Stimulated activated CD8-positive, alpha-beta memory T cell treated with anti-CD3 and anti-CD28 coated beads, Interleukin-4, amount 100 ng/mL, for 24 hours (primary cell): ENCODE measurements around the gene PPM1N.

Source experiments
- DNase-seq: peaks from one replicate; pipeline ENCODE4 v3.0.0-alpha.2; 2020; ENCODE audit warnings: low read depth

Gene PPM1N

DNA sequence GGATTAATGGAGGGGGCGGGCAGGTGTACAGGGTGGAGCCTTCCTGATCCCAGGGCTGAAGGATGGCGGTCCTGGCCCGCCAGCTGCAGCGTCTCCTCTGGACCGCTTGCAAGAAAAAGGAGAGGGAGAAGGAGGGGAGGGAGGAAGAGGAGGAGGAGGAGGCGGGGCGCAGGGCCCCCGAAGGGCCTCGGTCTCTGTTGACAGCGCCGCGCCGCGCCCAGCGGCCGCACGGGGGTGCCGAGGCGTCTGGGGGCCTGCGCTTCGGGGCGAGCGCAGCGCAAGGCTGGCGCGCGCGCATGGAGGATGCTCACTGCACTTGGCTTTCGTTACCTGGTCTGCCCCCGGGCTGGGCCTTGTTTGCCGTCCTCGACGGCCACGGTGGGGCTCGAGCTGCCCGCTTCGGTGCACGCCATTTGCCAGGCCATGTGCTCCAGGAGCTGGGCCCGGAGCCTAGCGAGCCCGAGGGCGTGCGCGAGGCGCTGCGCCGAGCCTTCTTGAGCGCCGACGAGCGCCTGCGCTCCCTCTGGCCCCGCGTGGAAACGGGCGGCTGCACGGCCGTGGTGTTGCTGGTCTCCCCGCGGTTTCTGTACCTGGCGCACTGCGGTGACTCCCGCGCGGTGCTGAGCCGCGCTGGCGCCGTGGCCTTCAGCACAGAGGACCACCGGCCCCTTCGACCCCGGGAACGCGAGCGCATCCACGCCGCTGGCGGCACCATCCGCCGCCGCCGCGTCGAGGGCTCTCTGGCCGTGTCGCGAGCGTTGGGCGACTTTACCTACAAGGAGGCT, at the start of gene PPM1N:
Gene PPM1N (plus strand): TSS at position 33 of the 785 bp plus-strand sequence. CDS start 30 bp downstream, at position 63.
- peak; percentile 48 for DNase-seq

DNA sequence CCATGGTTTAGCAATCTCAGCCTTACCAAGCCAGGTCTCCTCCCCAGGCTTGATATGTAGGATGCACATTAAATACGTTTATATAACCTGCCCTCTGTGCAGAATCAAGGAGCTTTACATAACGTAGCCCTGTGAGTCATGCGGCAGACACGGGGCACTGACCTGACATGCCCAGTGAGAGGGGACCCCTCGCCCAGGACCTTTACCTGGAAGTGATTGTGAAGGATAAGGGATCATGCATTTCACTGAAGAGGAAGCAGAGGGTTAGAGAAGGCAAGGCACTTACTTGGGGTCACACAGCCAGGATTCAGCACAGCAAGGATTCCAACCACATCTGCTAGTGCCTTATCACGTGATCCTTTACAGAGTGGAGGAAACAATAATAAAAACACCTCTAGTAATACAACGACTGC, 49.4 kb upstream of the PPM1N start:
- DNase-seq, result no peak

DNA sequence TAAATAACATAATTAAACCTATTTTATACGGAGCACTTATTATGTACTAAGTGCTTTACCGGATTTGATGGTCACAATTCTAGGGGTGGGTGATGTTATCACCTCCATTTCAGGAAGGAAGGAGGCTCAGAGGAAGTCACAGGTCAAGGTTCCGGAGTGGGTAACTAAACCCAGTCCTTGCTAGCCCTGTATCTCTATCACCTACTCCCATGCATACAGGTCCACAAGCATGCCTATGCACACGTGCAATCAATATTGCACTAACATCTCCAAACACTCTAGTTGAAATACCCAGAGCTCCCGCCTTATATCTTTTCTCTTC, 48.3 kb upstream of the PPM1N start:
- DNase-seq, result no peak

DNA sequence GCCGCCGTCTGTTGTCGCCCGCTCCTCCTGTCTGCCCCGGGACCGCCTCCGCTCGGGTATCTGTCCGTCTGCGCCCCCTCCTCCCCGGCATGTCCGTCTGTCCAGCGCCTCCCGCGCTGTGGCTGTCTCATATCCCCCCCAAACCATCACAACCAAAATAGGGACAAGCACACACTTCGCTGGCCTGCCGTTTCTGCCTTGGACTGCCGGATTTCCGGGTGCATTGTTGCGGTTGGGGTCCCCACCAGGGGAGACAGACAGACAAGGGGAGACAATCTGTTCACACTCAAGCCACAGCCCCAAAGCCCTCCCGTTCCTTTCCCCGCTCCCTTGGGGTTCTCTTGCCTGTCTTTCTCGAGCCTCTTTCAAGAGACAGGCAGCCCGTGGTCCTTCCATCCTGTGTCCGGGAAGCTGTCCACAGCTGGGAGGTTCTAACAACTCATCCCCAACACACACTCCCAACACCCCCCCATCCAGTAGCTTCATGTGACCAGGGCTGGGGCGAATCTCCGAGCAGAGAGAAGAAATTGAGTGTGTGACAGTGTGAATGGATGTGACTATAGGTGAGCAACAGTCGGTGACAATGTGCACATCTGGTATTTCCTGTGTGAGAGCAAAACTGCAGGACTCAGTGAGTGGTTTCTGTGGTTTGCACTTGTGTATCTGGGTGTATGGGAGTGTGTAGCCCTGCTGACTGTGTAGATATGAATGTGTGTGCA, 47.0 kb upstream of the PPM1N start:
- no peak for DNase-seq

DNA sequence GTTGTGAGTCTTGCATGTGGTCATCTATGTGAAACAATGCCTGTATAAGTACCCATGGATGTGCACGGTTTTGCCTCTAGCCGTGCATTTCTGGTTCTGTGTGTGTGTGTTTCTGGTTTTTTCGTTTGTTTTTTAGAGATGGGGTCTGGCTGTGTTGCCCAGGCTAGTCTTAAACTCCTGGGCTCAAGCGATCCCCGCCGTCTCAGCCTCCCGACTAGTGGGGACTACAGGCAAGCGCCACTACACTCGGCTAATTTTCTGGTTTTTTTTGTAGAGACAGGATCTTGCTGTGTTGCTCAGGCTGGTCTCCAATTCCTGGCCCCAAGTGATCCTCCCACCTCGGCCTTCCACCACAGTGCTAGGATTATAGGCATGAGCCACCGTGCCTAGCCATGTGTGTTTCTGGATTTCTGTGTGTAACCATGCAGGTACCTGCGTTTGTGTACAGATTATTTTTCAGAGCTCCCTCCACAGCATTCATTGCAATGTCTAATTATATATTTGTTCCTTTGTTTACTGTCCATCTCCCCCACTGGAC, 46.3 kb upstream of the PPM1N start:
- no peak for DNase-seq

GRCh38 chr19:45455707-45456499, 42.3 kb upstream of the PPM1N start:
- peak; percentile 65 for DNase-seq

- no peak for DNase-seq
These were observed 41.8 kb upstream of the PPM1N start for GRCh38 chr19:45456500-45456815.

DNA sequence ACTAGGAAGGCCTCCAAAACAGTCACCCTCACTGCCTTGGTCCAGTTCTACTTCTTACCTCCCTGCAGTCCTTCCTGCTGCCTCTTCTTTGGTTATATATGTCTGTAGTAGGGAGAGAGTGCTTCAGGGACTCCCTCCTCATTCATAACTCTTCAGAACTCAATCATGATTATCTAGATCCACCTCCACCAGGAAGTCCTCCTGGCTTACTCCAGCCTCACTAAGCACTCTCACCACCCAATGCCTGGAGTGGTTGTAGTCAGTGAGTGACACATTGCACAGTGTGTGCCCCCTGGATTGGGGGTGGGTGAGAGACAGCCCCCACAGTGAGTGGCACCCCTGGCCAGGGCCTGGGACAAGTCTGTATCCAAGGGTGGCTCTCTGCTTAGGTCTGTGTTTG, 40.5 kb upstream of the PPM1N start:
- no peak for DNase-seq

- no peak for DNase-seq
These were observed 37.4 kb upstream of the PPM1N start for GRCh38 chr19:45460807-45461347.

DNA sequence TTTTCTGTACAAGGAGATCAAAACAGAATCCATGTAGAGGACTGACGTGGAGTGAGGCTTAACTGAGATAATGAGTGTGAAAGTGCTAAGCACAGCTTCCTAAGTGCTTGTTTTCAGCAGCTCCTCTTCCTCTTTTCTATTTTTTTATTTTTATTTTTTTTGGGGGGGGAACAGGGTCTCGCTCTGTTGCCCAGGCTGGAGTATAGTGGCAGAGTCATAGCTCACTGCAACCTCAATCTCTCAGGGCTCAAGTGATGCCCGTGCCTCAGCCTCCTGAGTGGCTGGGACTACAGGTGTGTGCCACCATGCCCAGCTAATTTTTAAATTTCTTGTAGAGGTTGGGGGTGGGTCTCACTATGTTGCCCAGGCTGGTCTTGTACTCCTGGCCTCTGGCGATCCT, 36.1 kb upstream of the PPM1N start:
- DNase-seq, result no peak

DNA sequence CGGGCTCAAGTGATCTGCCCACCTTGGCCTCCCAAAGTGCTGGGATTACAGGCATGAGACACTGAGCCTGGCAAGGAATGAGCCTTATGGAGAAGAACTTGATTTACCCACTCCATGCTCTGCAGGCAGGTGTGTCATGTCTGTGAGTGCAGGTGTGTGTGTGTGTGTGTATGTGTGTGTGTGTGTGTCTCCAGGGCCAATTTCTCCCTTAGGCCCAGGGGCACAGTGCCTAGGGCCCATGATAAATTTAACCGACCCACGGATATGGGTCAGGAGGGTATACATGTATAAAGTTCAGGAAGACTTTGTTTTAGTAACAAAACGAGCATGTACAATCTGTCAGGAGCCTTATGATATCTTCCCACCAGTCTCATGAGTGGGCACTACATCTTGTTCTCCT, 35.0 kb upstream of the PPM1N start:
- no peak for DNase-seq

DNA sequence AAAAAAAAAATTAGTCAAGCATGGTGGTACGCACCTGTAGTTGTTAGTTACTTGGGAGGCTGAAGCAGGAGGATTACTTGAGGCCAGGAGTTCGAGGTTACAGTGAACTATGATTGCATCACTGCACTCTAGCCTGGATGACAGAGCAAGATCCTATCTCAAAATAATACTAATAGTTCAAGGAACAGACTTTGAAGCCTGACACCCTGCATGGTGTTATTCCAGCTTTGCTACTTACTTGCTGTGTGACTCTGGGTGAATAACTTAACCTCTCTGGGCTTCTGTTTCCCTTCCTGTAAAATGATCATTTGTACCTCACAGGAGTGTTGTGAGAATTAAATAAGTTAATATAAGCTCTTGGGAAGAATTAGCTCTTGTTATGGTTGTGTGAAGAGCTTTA, 34.0 kb upstream of the PPM1N start:
- DNase-seq, result no peak

GRCh38 chr19:45464852-45465441, 33.3 kb upstream of the PPM1N start:
- no peak for DNase-seq

GRCh38 chr19:45467115-45467455, 31.2 kb upstream of the PPM1N start:
- DNase-seq, result no peak

- DNase-seq, result peak; percentile 86
These were observed 30.6 kb upstream of the PPM1N start, which contains the start of gene FOSB for GRCh38 chr19:45467456-45468158. Gene FOSB, plus strand, starts transcription at chr19:45467996. Its CDS starts 591 bp downstream, at chr19:45468587.

DNA sequence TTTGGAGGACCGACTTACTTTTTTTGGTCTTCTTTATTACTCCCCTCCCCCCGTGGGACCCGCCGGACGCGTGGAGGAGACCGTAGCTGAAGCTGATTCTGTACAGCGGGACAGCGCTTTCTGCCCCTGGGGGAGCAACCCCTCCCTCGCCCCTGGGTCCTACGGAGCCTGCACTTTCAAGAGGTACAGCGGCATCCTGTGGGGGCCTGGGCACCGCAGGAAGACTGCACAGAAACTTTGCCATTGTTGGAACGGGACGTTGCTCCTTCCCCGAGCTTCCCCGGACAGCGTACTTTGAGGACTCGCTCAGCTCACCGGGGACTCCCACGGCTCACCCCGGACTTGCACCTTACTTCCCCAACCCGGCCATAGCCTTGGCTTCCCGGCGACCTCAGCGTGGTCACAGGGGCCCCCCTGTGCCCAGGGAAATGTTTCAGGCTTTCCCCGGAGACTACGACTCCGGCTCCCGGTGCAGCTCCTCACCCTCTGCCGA, 30.0 kb upstream of the PPM1N start:
- DNase-seq, result no peak

GRCh38 chr19:45468803-45469131, 29.5 kb upstream of the PPM1N start:
- no peak for DNase-seq

DNA sequence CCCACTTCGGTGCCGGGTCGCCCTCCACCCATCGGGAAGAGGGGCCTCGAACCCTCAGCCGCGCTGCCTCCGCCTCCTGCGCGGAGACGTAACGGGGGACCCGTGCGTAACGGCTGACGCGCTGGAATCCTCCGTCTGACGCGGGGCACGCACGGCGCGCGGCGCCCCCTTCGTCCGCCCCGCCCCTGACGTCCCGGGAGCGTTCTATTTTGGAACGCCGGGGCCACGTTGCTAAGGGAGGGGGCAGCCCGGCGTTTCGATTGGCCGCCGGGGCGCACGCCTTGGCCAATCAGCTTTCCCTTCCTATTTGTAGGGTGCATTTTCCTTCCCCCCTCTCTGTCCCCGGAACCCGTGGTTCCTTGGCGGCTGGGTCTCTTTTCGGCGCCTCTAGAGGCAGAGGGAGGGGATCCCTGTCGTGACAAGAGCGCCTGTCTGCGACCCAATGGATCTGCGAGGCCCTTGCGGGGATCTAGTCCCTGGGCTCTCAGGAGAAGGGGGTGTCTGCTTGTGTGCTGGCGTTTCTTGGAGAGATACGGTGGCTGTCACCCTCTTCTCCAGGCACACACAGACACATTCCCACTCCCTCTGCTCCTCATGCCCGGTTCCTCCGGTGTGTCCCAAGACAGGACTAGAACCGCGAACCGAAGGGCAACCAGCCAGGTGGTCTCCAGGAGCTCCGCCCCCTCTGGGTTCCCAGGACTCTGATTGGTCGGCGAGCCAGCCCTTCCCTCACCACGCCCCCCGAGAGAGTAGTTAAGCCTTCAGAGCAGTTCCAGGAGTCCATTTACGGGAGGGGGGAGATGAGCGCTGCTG, 28.9 kb upstream of the PPM1N start:
- DNase-seq, result peak; percentile 90

GRCh38 chr19:45469945-45470761, 28.1 kb upstream of the PPM1N start:
- no peak for DNase-seq

GRCh38 chr19:45470762-45471081, 27.5 kb upstream of the PPM1N start:
- no peak for DNase-seq
